WTC11 (cell line): ENCODE results near the gene DNAAF8. TPM values are rescaled to one million over a fixed set of nuclear protein-coding genes. Genes with fewer than 3 reads are reported as not detected.

ENCODE experiments used
- ATAC-seq: fragments of 200-7000 bp; cut with Tn5 transposase; 2 replicates; pipeline ENCODE4 v1.10.0; 2021; ENCODE audit warnings: mild to moderate bottlenecking, moderate library complexity
- CTCF ChIA-PET: fragments of 300-600 bp; sonication (Branson Sonifier 250); formaldehyde crosslinking; loops from one replicate; lab custom pipeline; 2021; ENCODE audit warnings: antibody characterized with exemption; lab: Charles Lee
- POLR2A ChIA-PET: fragments of 350-600 bp; sonication (Branson Sonifier 250); formaldehyde crosslinking; loops from one replicate; lab custom pipeline; 2021; ENCODE audit warnings: antibody characterized with exemption; lab: Charles Lee
- DNase-seq: peaks from one replicate; pipeline ENCODE4 v3.0.0; 2021; ENCODE audit warnings: low spot score
- H3K27ac Mint-ChIP-seq: 2 replicates; pipeline ENCODE4 v1.8.0; 2021; ENCODE audit warnings: mixed read lengths
- H3K27me3 Mint-ChIP-seq: 2 replicates; pipeline ENCODE4 v1.8.0; 2021; ENCODE audit warnings: low read depth, mild to moderate bottlenecking, moderate library complexity, mixed read lengths
- H3K36me3 Mint-ChIP-seq: 2 replicates; pipeline ENCODE4 v1.8.0; 2021; ENCODE audit warnings: mixed read lengths
- H3K4me1 Mint-ChIP-seq: 2 replicates; pipeline ENCODE4 v1.8.0; 2022; ENCODE audit warnings: mixed read lengths
- H3K4me3 Mint-ChIP-seq: 2 replicates; pipeline ENCODE4 v1.8.0; 2021; ENCODE audit warnings: mild to moderate bottlenecking, moderate library complexity, mixed read lengths
- H3K9me3 Mint-ChIP-seq: 2 replicates; pipeline ENCODE4 v1.8.0; 2021; ENCODE audit warnings: mixed read lengths
- ELF4 ChIP-seq: sonication (generic); formaldehyde crosslinking; IDR thresholded peaks from 2 replicates; pipeline ENCODE4 v1.8.1; 2022; ENCODE audit warnings: low read depth, mild to moderate bottlenecking, moderate library complexity, missing genetic modification reagents
- ETV6 ChIP-seq: sonication (generic); formaldehyde crosslinking; IDR thresholded peaks from 2 replicates; pipeline ENCODE4 v1.8.1; 2022; ENCODE audit warnings: mild to moderate bottlenecking, missing genetic modification reagents
- FOXJ3 ChIP-seq: sonication (generic); formaldehyde crosslinking; IDR thresholded peaks from 2 replicates; pipeline ENCODE4 v1.9.0; 2021; ENCODE audit warnings: missing genetic modification reagents, mild to moderate bottlenecking, borderline replicate concordance
- FOXK1 ChIP-seq: sonication (generic); formaldehyde crosslinking; IDR thresholded peaks from 2 replicates; pipeline ENCODE4 v1.8.0; 2022; ENCODE audit warnings: mild to moderate bottlenecking, moderate library complexity, missing genetic modification reagents
- FOXP1 ChIP-seq: sonication (generic); formaldehyde crosslinking; IDR thresholded peaks from 2 replicates; pipeline ENCODE4 v1.8.0; 2022; ENCODE audit warnings: missing genetic modification reagents, mild to moderate bottlenecking, moderate library complexity, borderline replicate concordance
- JUN ChIP-seq: sonication (generic); formaldehyde crosslinking; IDR thresholded peaks from 2 replicates; pipeline ENCODE4 v1.8.0; 2023; ENCODE audit warnings: mild to moderate bottlenecking, missing genetic modification reagents
- KAT7 ChIP-seq: sonication (generic); formaldehyde crosslinking; IDR thresholded peaks from 2 replicates; pipeline ENCODE4 v1.8.1; 2023; ENCODE audit warnings: missing genetic modification reagents, mild to moderate bottlenecking, borderline replicate concordance
- MXD4 ChIP-seq: fragments of 250-450 bp; sonication (Bioruptor Pico); IDR thresholded peaks from 2 replicates; pipeline ENCODE4 v1.8.0; 2021; ENCODE audit warnings: mild to moderate bottlenecking, moderate library complexity, borderline replicate concordance
- NFE2L1 ChIP-seq: sonication (generic); formaldehyde crosslinking; IDR thresholded peaks from 2 replicates; pipeline ENCODE4 v1.8.1; 2023; ENCODE audit warnings: missing genetic modification reagents
- RORB ChIP-seq: fragments of 250-450 bp; sonication (Bioruptor Pico); IDR thresholded peaks from 2 replicates; pipeline ENCODE4 v1.9.0; 2021; ENCODE audit warnings: mild to moderate bottlenecking
- SMAD3 ChIP-seq: sonication (generic); formaldehyde crosslinking; IDR thresholded peaks from 2 replicates; pipeline ENCODE4 v1.8.0; 2022; ENCODE audit warnings: missing genetic modification reagents, mild to moderate bottlenecking, borderline replicate concordance
- SMAD4 ChIP-seq: sonication (generic); formaldehyde crosslinking; IDR thresholded peaks from 2 replicates; pipeline ENCODE4 v1.8.0; 2022; ENCODE audit warnings: mild to moderate bottlenecking, missing genetic modification reagents
- TEAD4 ChIP-seq: sonication (generic); formaldehyde crosslinking; IDR thresholded peaks from 2 replicates; pipeline ENCODE4 v1.8.0; 2022; ENCODE audit warnings: mild to moderate bottlenecking, missing genetic modification reagents
- ZBTB21 ChIP-seq: sonication (generic); formaldehyde crosslinking; IDR thresholded peaks from 2 replicates; pipeline ENCODE4 v1.8.1; 2023; ENCODE audit warnings: mild to moderate bottlenecking, missing genetic modification reagents, borderline replicate concordance
- ZNF138 ChIP-seq: sonication (generic); formaldehyde crosslinking; conservative IDR thresholded peaks from 2 replicates; pipeline ENCODE4 v1.8.1; 2022; ENCODE audit warnings: mild to moderate bottlenecking, moderate library complexity, missing genetic modification reagents
- ZNF317 ChIP-seq: sonication (generic); formaldehyde crosslinking; IDR thresholded peaks from 2 replicates; pipeline ENCODE4 v1.8.1; 2023; ENCODE audit warnings: low read depth, mild to moderate bottlenecking, moderate library complexity, missing genetic modification reagents, borderline replicate concordance
- ZNF423 ChIP-seq: fragments of 250-450 bp; sonication (Bioruptor Pico); IDR thresholded peaks from 2 replicates; pipeline ENCODE4 v2.1.2; 2022; ENCODE audit warnings: mild to moderate bottlenecking, moderate library complexity
- total RNA-seq: library from RNA; stranded (reverse); gene quantifications from 3 replicates; pipeline ENCODE4 v1.2.3, GENCODE V29; 2021
- TF ChIP-seq, protein P1 (sequence below): fragments of 250-450 bp; sonication (Bioruptor Pico); IDR thresholded peaks from 2 replicates; pipeline ENCODE4 v2.1.2; 2022; ENCODE audit warnings: mild to moderate bottlenecking, moderate library complexity
- TF ChIP-seq, protein P2 (sequence below): sonication (generic); formaldehyde crosslinking; IDR thresholded peaks from 2 replicates; pipeline ENCODE4 v1.8.0; 2022; ENCODE audit warnings: mild to moderate bottlenecking, missing genetic modification reagents
- TF ChIP-seq, protein P3 (sequence below): sonication (generic); formaldehyde crosslinking; IDR thresholded peaks from 2 replicates; pipeline ENCODE4 v1.8.1; 2022; ENCODE audit warnings: mild to moderate bottlenecking, missing genetic modification reagents, moderate library complexity, borderline replicate concordance
- TF ChIP-seq, protein P4 (sequence below): sonication (generic); formaldehyde crosslinking; IDR thresholded peaks from 2 replicates; pipeline ENCODE4 v1.8.1; 2022; ENCODE audit warnings: mild to moderate bottlenecking, moderate library complexity, missing genetic modification reagents

The DNAAF8 gene
- total RNA-seq, 1 experiment from 2014 or later, result 0.09 TPM

DNA sequence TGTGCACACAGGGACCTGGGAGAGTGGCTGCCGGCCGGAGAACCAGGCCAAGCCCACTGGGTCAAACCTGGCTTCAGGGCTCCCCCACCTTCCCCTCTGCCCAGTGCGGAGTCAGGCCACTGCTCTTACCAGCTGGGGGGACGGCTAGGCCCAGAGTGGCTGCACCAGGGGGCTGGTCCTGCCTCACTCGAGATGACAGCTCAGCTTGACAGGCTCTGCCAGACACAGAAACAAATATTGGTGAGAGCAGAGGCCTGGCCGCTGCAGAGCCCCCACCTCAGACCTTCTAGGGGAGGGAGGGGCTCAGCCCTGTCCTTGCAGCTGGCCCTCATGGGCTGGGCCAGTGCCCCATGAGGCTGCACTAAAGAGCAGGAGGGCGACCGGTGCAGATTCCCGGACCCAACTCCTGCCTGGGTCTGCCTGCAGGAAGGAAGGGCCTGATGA lies 36.5 kb upstream of the DNAAF8 start:
- DNase-seq (no peak), ATAC-seq (no peak)
- CTCF ChIA-PET, result interaction anchor here (0.6 to 1.7 kb wide), 2 partner anchors 258 to 765 kb away, joined by 4 to 7 read pairs; no protein-coding TSS in a partner anchor
- Mint-ChIP-seq H3K4me3 (no peak overlapping the region), H3K27me3 (no peaks in the 10 kb centered on the region), H3K27ac (no peak overlapping the region), H3K9me3 (no peaks in the 10 kb centered on the region), H3K36me3 (peaks cover 15% of the 10 kb centered on the region), H3K4me1 (no peaks in the 10 kb centered on the region)
- no peak for TF ChIP-seq ZNF138 (CRISPR knock-in tag)
- no peak for TF ChIP-seq RORB (CRISPR knock-in tag)
- TF ChIP-seq, protein P1, sequence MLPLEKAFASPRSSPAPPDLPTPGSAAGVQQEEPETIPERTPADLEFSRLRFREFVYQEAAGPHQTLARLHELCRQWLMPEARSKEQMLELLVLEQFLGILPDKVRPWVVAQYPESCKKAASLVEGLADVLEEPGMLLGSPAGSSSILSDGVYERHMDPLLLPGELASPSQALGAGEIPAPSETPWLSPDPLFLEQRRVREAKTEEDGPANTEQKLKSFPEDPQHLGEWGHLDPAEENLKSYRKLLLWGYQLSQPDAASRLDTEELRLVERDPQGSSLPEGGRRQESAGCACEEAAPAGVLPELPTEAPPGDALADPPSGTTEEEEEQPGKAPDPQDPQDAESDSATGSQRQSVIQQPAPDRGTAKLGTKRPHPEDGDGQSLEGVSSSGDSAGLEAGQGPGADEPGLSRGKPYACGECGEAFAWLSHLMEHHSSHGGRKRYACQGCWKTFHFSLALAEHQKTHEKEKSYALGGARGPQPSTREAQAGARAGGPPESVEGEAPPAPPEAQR (CRISPR knock-in tag), result no peak
- no peak for TF ChIP-seq KAT7 (CRISPR knock-in tag)
- TF ChIP-seq NFE2L1 (CRISPR knock-in tag), result no peak
- TF ChIP-seq, protein P2, sequence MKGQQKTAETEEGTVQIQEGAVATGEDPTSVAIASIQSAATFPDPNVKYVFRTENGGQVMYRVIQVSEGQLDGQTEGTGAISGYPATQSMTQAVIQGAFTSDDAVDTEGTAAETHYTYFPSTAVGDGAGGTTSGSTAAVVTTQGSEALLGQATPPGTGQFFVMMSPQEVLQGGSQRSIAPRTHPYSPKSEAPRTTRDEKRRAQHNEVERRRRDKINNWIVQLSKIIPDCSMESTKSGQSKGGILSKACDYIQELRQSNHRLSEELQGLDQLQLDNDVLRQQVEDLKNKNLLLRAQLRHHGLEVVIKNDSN (CRISPR knock-in tag), result no peak
- no peak for TF ChIP-seq ZNF423 (CRISPR knock-in tag)
- TF ChIP-seq MXD4, result no peak
- TF ChIP-seq ELF4 (CRISPR knock-in tag), result no peak
- no peak for TF ChIP-seq TEAD4 (CRISPR knock-in tag)
- POLR2A ChIA-PET, result interaction anchor here (1.8 kb wide), 1 partner anchor 15 kb away, joined by 4 read pairs; no protein-coding TSS in a partner anchor

DNA sequence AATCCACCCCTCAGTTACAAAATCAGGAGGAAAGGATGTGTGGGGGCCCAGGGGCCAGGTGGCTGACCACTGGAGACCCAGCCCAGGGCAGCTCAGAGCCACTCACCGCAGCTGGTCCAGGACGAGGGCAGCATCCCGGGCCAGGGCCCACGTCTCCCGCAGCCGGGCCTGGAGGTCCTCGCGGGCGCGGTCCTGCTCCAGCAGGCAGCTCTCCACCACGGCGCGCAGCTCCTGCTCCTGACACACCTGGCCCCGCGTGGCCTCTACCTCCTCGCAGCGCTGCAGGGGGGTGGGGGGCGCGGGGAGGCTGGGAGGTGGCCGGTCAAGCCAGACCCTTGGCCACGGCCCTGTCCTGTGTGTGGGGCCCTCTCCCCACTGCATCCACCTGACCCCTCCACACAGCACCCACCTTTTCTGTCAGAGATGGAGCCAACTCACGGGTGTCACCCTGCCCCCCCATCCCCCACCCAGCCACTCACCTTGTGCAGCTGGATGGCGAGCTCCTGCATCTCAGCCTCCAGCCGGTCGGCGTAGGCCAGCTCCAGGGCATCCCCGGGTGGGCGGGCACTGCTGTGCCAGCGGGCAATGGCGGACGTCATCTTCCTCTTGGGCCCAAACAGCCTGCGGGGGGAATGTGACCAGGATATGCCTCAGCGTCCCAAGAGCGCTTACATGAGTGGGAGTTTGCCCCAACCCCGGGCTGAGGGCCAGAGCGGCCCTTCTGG lies 35.9 kb upstream of the DNAAF8 start:
- ChIA-PET POLR2A (no interaction called here), CTCF (interaction anchor here (1.7 kb wide), 1 partner anchor 257 kb away, joined by 4 read pairs; no protein-coding TSS in a partner anchor)
- Mint-ChIP-seq H3K4me1 (no peaks in the 10 kb centered on the region), H3K36me3 (peaks cover 15% of the 10 kb centered on the region), H3K4me3 (no peak overlapping the region), H3K27me3 (no peaks in the 10 kb centered on the region), H3K9me3 (no peaks in the 10 kb centered on the region), H3K27ac (no peak overlapping the region)
- DNase-seq (no peak), ATAC-seq (no peak)
- TF ChIP-seq, protein P3, sequence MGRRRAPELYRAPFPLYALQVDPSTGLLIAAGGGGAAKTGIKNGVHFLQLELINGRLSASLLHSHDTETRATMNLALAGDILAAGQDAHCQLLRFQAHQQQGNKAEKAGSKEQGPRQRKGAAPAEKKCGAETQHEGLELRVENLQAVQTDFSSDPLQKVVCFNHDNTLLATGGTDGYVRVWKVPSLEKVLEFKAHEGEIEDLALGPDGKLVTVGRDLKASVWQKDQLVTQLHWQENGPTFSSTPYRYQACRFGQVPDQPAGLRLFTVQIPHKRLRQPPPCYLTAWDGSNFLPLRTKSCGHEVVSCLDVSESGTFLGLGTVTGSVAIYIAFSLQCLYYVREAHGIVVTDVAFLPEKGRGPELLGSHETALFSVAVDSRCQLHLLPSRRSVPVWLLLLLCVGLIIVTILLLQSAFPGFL (CRISPR knock-in tag), result no peak
- TF ChIP-seq, protein P4, sequence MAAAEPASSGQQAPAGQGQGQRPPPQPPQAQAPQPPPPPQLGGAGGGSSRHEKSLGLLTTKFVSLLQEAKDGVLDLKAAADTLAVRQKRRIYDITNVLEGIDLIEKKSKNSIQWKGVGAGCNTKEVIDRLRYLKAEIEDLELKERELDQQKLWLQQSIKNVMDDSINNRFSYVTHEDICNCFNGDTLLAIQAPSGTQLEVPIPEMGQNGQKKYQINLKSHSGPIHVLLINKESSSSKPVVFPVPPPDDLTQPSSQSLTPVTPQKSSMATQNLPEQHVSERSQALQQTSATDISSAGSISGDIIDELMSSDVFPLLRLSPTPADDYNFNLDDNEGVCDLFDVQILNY, result no peak
- no peak for TF ChIP-seq FOXK1 (CRISPR knock-in tag)
- no peak for TF ChIP-seq ZNF317 (CRISPR knock-in tag)
- no peak for TF ChIP-seq SMAD4 (CRISPR knock-in tag)
- TF ChIP-seq SMAD3 (CRISPR knock-in tag), result no peak
- no peak for TF ChIP-seq ETV6 (CRISPR knock-in tag)
- TF ChIP-seq FOXJ3, result no peak
- TF ChIP-seq ZBTB21, result no peak
- no peak for TF ChIP-seq FOXP1 (CRISPR knock-in tag)
- TF ChIP-seq JUN (CRISPR knock-in tag), result no peak
